GM12874 (cell line): ENCODE results near the gene ELAVL2.

Source experiments
- CTCF ChIP-seq: IDR thresholded peaks from 2 replicates; pipeline ENCODE4 v1.5.1; 2011; ENCODE audit warnings: low read depth, mild to moderate bottlenecking, control low read depth, low read length, moderate library complexity; ENCODE audit not compliant: insufficient read depth

ELAVL2 gene

GRCh38 chr9:23819403-23819802 lies 6.6 kb downstream of the ELAVL2 start:
- TF ChIP-seq CTCF: no peak

- TF ChIP-seq CTCF: no peak
Measured at GRCh38 chr9:23814243-23814642, 11.8 kb downstream of the ELAVL2 start.

GRCh38 chr9:23812673-23813072 lies 13.4 kb downstream of the ELAVL2 start:
- no peak for TF ChIP-seq CTCF

- TF ChIP-seq CTCF: no peak
Measured at GRCh38 chr9:23811633-23812032, 14.4 kb downstream of the ELAVL2 start.

DNA sequence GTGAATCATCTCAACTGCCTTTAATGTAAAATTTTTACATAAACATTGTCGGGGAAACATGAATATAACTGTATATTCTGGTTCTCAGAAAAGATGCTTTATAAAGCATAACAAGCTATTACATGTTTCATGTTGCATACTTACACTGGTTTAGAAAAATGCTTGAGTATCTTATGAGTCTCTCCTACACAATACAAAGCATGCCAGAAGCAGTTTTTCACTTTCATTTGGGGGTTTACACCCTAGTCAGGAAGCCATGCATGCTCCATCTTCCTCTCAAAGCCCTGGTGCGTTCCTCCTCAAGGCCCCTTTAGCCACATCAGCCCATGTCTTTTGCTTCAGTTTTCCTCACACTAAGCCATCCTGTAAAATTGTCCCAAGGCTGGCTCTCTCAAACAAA lies 22.8 kb downstream of the ELAVL2 start:
- TF ChIP-seq CTCF: no peak

- no peak for TF ChIP-seq CTCF
Measured at GRCh38 chr9:23801523-23801922, 24.5 kb downstream of the ELAVL2 start.

GRCh38 chr9:23799521-23799920 lies 26.5 kb downstream of the ELAVL2 start:
- no peak for TF ChIP-seq CTCF

DNA sequence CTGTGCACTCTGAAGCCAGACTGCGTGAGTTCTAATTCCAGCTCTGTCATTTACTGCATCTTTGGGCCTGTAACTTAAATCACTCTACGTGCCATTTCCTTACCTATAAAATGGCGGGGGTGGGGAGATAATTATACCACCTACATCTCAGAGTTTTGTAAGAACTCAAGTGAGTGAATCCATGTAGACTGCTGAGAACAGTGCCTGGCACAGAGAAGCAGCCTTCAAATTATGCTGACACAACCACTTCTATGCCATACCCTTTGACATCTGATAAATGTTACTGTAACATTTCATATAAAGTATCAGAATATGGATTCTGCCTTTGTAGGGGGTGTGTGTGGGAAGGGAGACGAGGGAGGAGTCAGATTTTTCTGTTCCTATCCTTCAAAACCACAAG lies 27.7 kb downstream of the ELAVL2 start:
- TF ChIP-seq CTCF: no peak
